Activated CD4-positive, alpha-beta memory T cell treated with anti-CD3 and anti-CD28 coated beads, Interleukin-2, amount 10 ng/mL, durations not matched to agents 7 days and 5 days (primary cell): ENCODE results near the gene TMX4. TPM values are rescaled to one million over a fixed set of nuclear protein-coding genes. Genes with fewer than 3 reads are reported as not detected.
"Not testable (repeated sequence)": the region's sequence is repeated elsewhere in the genome, so short reads cannot be mapped to it uniquely, and the experiment has no call there.

Source experiments
- CTCF ChIA-PET: fragments of 350-600 bp; sonication (Branson Sonifier 250); formaldehyde crosslinking; loops from one replicate; lab custom pipeline; 2021; ENCODE audit warnings: antibody characterized with exemption, inconsistent platforms; lab: Charles Lee
- POLR2A ChIA-PET: fragments of 350-600 bp; sonication (Branson Sonifier 250); formaldehyde crosslinking; loops from one replicate; lab custom pipeline; 2021; ENCODE audit warnings: antibody characterized with exemption; lab: Charles Lee
- DNase-seq: peaks from one replicate; pipeline ENCODE4 v3.0.0-alpha.2; 2020
- H3K27ac Mint-ChIP-seq: one replicate; pipeline ENCODE4 v1.8.0; 2021; ENCODE audit warnings: mild to moderate bottlenecking, mixed read lengths
- H3K27me3 Mint-ChIP-seq: one replicate; pipeline ENCODE4 v1.8.0; 2021; ENCODE audit warnings: mixed read lengths
- H3K36me3 Mint-ChIP-seq: one replicate; pipeline ENCODE4 v1.8.0; 2021; ENCODE audit warnings: low read depth, mixed read lengths
- H3K4me1 Mint-ChIP-seq: one replicate; pipeline ENCODE4 v1.8.0; 2021; ENCODE audit warnings: mixed read lengths
- H3K4me3 Mint-ChIP-seq: one replicate; pipeline ENCODE4 v1.8.0; 2021; ENCODE audit warnings: mild to moderate bottlenecking, mixed read lengths
- H3K9me3 Mint-ChIP-seq: one replicate; pipeline ENCODE4 v1.8.0; 2021; ENCODE audit warnings: mixed read lengths
- total RNA-seq, 2 experiments: library from RNA; stranded (reverse); gene quantifications; one replicate each; pipeline ENCODE4 v1.2.3, GENCODE V29; 2021

TMX4 gene
- total RNA-seq, 2 experiments from 2014 or later = 73.6 to 80.3 TPM

GRCh38 chr20:8043687-8044282 lies 24.2 kb upstream of the TMX4 start:
- H3K27ac Mint-ChIP-seq = no peak overlapping the region
- H3K9me3 Mint-ChIP-seq = no peaks in the 10 kb centered on the region
- no peak overlapping the region for H3K4me3 Mint-ChIP-seq
- no peaks in the 10 kb centered on the region for H3K36me3 Mint-ChIP-seq
- peaks cover 21% of the 10 kb centered on the region for H3K27me3 Mint-ChIP-seq
- no peak for DNase-seq
- POLR2A ChIA-PET = interaction anchor here (0.8 kb wide), 1 partner anchor 22 kb away, joined by 3 read pairs; no protein-coding TSS in a partner anchor
- CTCF ChIA-PET = interaction anchor here (0.7 to 3.8 kb wide), 24 partner anchors 9 to 677 kb away, joined by 3 to 49 read pairs (median 4); partner anchors contain the start of gene TMX4
- peaks cover 1% of the 10 kb centered on the region for H3K4me1 Mint-ChIP-seq

GRCh38 chr20:8039042-8039441 lies 19.5 kb upstream of the TMX4 start:
- Mint-ChIP-seq H3K27me3 (peaks cover 17% of the 10 kb centered on the region), H3K27ac (no peak overlapping the region), H3K36me3 (no peaks in the 10 kb centered on the region), H3K4me1 (peaks cover 4% of the 10 kb centered on the region), H3K9me3 (no peaks in the 10 kb centered on the region), H3K4me3 (no peak overlapping the region)
- POLR2A ChIA-PET = interaction anchor here (0.9 kb wide), 1 partner anchor 218 kb away, joined by 4 read pairs; no protein-coding TSS in a partner anchor
- no peak for DNase-seq
- CTCF ChIA-PET = no interaction called here

- Mint-ChIP-seq H3K9me3 (no peaks in the 10 kb centered on the region), H3K4me1 (peaks cover 2% of the 10 kb centered on the region), H3K27ac (no peak overlapping the region), H3K4me3 (no peak overlapping the region), H3K27me3 (peaks cover 10% of the 10 kb centered on the region), H3K36me3 (no peaks in the 10 kb centered on the region)
- ChIA-PET POLR2A (no interaction called here), CTCF (no interaction called here)
- no peak for DNase-seq
Measured at GRCh38 chr20:8036771-8037170, 17.2 kb upstream of the TMX4 start.

- no peak for DNase-seq
- no peak overlapping the region for H3K27ac Mint-ChIP-seq
- no peak overlapping the region for H3K4me3 Mint-ChIP-seq
- no peaks in the 10 kb centered on the region for H3K9me3 Mint-ChIP-seq
- H3K36me3 Mint-ChIP-seq = no peaks in the 10 kb centered on the region
- CTCF ChIA-PET = no interaction called here
- POLR2A ChIA-PET = no interaction called here
- H3K4me1 Mint-ChIP-seq = peaks cover 2% of the 10 kb centered on the region
- H3K27me3 Mint-ChIP-seq = peaks cover 8% of the 10 kb centered on the region
Measured at GRCh38 chr20:8033151-8033841, 13.7 kb upstream of the TMX4 start.

- Mint-ChIP-seq H3K36me3 (no peaks in the 10 kb centered on the region), H3K4me1 (peaks cover 2% of the 10 kb centered on the region), H3K27ac (no peak overlapping the region), H3K27me3 (peaks cover 7% of the 10 kb centered on the region), H3K9me3 (no peaks in the 10 kb centered on the region), H3K4me3 (no peak overlapping the region)
- ChIA-PET CTCF (no interaction called here), POLR2A (no interaction called here)
- DNase-seq = no peak
Measured at GRCh38 chr20:8032499-8032898, 12.9 kb upstream of the TMX4 start.

GRCh38 chr20:8031539-8031938 lies 12.0 kb upstream of the TMX4 start:
- H3K4me3 Mint-ChIP-seq, H3K36me3 Mint-ChIP-seq, DNase-seq, H3K27me3 Mint-ChIP-seq, H3K9me3 Mint-ChIP-seq, H3K27ac Mint-ChIP-seq, H3K4me1 Mint-ChIP-seq: not testable (repeated sequence)
- ChIA-PET CTCF (interaction anchor here (1.1 to 1.7 kb wide), 3 partner anchors 10 to 15 kb away, joined by 3 to 6 read pairs (median 4); no protein-coding TSS in a partner anchor), POLR2A (interaction anchor here (2.6 kb wide), 1 partner anchor 11 kb away, joined by 7 read pairs; the partner anchor contains the start of gene TMX4)

- H3K27me3 Mint-ChIP-seq = peaks cover 8% of the 10 kb centered on the region
- POLR2A ChIA-PET = interaction anchor here (1.6 kb wide), 1 partner anchor 22 kb away, joined by 3 read pairs; no protein-coding TSS in a partner anchor
- H3K9me3 Mint-ChIP-seq = no peaks in the 10 kb centered on the region
- H3K27ac Mint-ChIP-seq = no peak overlapping the region
- no peak for DNase-seq
- CTCF ChIA-PET = interaction anchor here (0.7 to 3.4 kb wide), 5 partner anchors 9 to 85 kb away, joined by 3 to 15 read pairs (median 4); no protein-coding TSS in a partner anchor
- H3K4me1 Mint-ChIP-seq = peaks cover 17% of the 10 kb centered on the region
- H3K4me3 Mint-ChIP-seq = no peak overlapping the region
- H3K36me3 Mint-ChIP-seq = peaks cover 4% of the 10 kb centered on the region
Measured at GRCh38 chr20:8021541-8022269, 2.1 kb upstream of the TMX4 start.

- ChIA-PET POLR2A (interaction anchor here (0.6 to 2.0 kb wide), 4 partner anchors 10 to 84 kb away, joined by 3 to 7 read pairs (median 5); no protein-coding TSS in a partner anchor), CTCF (interaction anchor here (0.8 to 3.4 kb wide), 3 partner anchors 10 to 84 kb away, joined by 4 to 15 read pairs (median 5); no protein-coding TSS in a partner anchor)
- Mint-ChIP-seq H3K4me1 (peaks cover 19% of the 10 kb centered on the region), H3K36me3 (peaks cover 6% of the 10 kb centered on the region), H3K9me3 (no peaks in the 10 kb centered on the region), H3K27me3 (peaks cover 6% of the 10 kb centered on the region), H3K27ac (no peak overlapping the region), H3K4me3 (no peak overlapping the region)
- peak; percentile 42 for DNase-seq
Measured at GRCh38 chr20:8020314-8021079, 936 bp upstream of the TMX4 start.

GRCh38 chr20:8019998-8020247 lies 362 bp upstream of the TMX4 start:
- no peak for DNase-seq
- ChIA-PET POLR2A (interaction anchor here (0.6 to 2.0 kb wide), 4 partner anchors 10 to 83 kb away, joined by 3 to 7 read pairs (median 5); no protein-coding TSS in a partner anchor), CTCF (interaction anchor here (3.4 kb wide), 1 partner anchor 24 kb away, joined by 15 read pairs; no protein-coding TSS in a partner anchor)
- Mint-ChIP-seq H3K4me3 (no peak overlapping the region), H3K27ac (no peak overlapping the region), H3K4me1 (peaks cover 22% of the 10 kb centered on the region), H3K9me3 (no peaks in the 10 kb centered on the region), H3K36me3 (peaks cover 9% of the 10 kb centered on the region), H3K27me3 (peaks cover under 1% of the 10 kb centered on the region)

- H3K36me3 Mint-ChIP-seq = peaks cover 10% of the 10 kb centered on the region
- H3K4me3 Mint-ChIP-seq = peak overlapping the region; percentile 87
- H3K4me1 Mint-ChIP-seq = peaks cover 23% of the 10 kb centered on the region
- peak; percentile 71 for DNase-seq
- ChIA-PET POLR2A (interaction anchor here (2.0 kb wide), 1 partner anchor 12 kb away, joined by 7 read pairs; no protein-coding TSS in a partner anchor), CTCF (interaction anchor here (3.4 kb wide), 1 partner anchor 25 kb away, joined by 15 read pairs; no protein-coding TSS in a partner anchor)
- H3K27ac Mint-ChIP-seq = peak overlapping the region; percentile 78
- no peaks in the 10 kb centered on the region for H3K9me3 Mint-ChIP-seq
- no peaks in the 10 kb centered on the region for H3K27me3 Mint-ChIP-seq
Measured at GRCh38 chr20:8018958-8019245, 659 bp downstream of the TMX4 start.

- H3K36me3 Mint-ChIP-seq = peaks cover 15% of the 10 kb centered on the region
- ChIA-PET POLR2A (no interaction called here), CTCF (no interaction called here)
- H3K4me3 Mint-ChIP-seq = no peak overlapping the region
- no peak overlapping the region for H3K27ac Mint-ChIP-seq
- no peaks in the 10 kb centered on the region for H3K27me3 Mint-ChIP-seq
- no peaks in the 10 kb centered on the region for H3K9me3 Mint-ChIP-seq
- DNase-seq = no peak
- H3K4me1 Mint-ChIP-seq = peaks cover 20% of the 10 kb centered on the region
Measured at GRCh38 chr20:8012724-8013123, 6.8 kb downstream of the TMX4 start.

- Mint-ChIP-seq H3K27ac (no peak overlapping the region), H3K36me3 (peaks cover 26% of the 10 kb centered on the region)
Measured at GRCh38 chr20:8008733-8009132, 10.8 kb downstream of the TMX4 start.

More at GRCh38 chr20:8008733-8009132, 10.8 kb downstream of the TMX4 start:
- Mint-ChIP-seq H3K27me3 (no peaks in the 10 kb centered on the region), H3K4me3 (no peak overlapping the region), H3K9me3 (no peaks in the 10 kb centered on the region), H3K4me1 (peaks cover 7% of the 10 kb centered on the region)
- POLR2A ChIA-PET = no interaction called here
- no peak for DNase-seq
- CTCF ChIA-PET = no interaction called here
